B cell (primary cell): ENCODE results near the gene TIGD1.

Experiments used
- CTCF ChIP-seq: fragments of 200-600 bp; IDR thresholded peaks from one replicate; pipeline ENCODE4 v1.8.0; 2022; ENCODE audit warnings: antibody characterized with exemption, mild to moderate bottlenecking
- EZH2 ChIP-seq: IDR thresholded peaks from 2 replicates; pipeline ENCODE4 v1.6.1; 2012; ENCODE audit warnings: borderline replicate concordance, low read depth, mild to moderate bottlenecking, moderate library complexity, low read length; ENCODE audit not compliant: insufficient read depth, poor library complexity, severe bottlenecking

DNA sequence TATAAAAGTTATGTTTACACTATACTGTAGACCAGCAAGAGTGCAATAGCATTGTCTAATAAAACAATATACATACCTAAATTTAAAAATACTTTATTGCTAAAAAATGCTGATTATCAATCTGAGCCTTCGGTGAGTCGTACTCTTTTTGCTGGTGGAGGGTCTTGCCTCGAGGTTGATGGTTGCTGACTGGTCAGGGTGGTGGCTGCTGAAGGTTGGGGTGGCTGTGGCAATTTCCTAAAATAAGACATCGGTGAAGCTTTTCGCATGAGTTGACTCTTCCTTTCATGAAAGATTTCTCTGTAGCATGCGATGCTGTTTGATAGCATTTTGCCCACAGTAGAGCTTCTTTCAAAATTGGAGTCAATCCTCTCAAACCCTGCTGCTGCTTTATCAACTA lies 2.4 kb downstream of the TIGD1 start:
- no peak for TF ChIP-seq CTCF
- no peak for TF ChIP-seq EZH2
